ENCODE results near the gene TSNAX. TPM values are rescaled to one million over a fixed set of nuclear protein-coding genes. Genes with fewer than 3 reads are reported as not detected.

TSNAX gene
- total RNA-seq: 10 to 100 TPM; 37.6 to 38.0 TPM

GRCh38 chr1:231528172-231529029 lies at the start of gene TSNAX:
TSS of gene TSNAX (plus strand) at chr1:231528669. CDS start at chr1:231528811, 142 bp downstream.
- Mint-ChIP-seq H3K4me3 (peak within 1 kb of the TSS; percentile 95), H3K9me3 (no peaks in the 10 kb centered on the region), H3K27ac (peak within 1 kb of the TSS; percentile 100), H3K27me3 (no peaks in the 10 kb centered on the region), H3K36me3 (ENCODE audit: low read depth) (peaks cover 14% of the 10 kb centered on the region), H3K4me1 (ENCODE audit: low read depth) (peaks cover 34% of the 10 kb centered on the region)
- peak; percentile 96 for ATAC-seq
- intact Hi-C loops (cut with micrococcal nuclease): loop anchor here (5.0 kb wide), 1 partner anchor 106 kb away; the partner anchor contains the start of gene EGLN1
- ChIA-PET POLR2A (interaction anchor here (0.8 to 1.7 kb wide), 4 partner anchors 10 to 191 kb away, joined by 3 to 6 read pairs (median 4); partner anchors contain the start of genes EGLN1 and EXOC8), CTCF (interaction anchor here (0.7 to 1.7 kb wide), 3 partner anchors 75 to 213 kb away, joined by 3 to 4 read pairs (median 3); no protein-coding TSS in a partner anchor)
- peak; percentile 92 for DNase-seq
- no peak for TF ChIP-seq CTCF (IDR thresholded peaks at IDR 0.05)

GRCh38 chr1:231478811-231479210 lies 49.7 kb upstream of the TSNAX start:
- ChIA-PET POLR2A (no interaction called here), CTCF (no interaction called here)
- TF ChIP-seq CTCF (IDR thresholded peaks at IDR 0.05): no peak
- Mint-ChIP-seq H3K4me3 (no peak overlapping the region), H3K27ac (no peak overlapping the region), H3K4me1 (ENCODE audit: low read depth) (no peaks in the 10 kb centered on the region), H3K27me3 (peaks cover 19% of the 10 kb centered on the region), H3K36me3 (ENCODE audit: low read depth) (no peaks in the 10 kb centered on the region), H3K9me3 (no peaks in the 10 kb centered on the region)
- intact Hi-C loops (cut with micrococcal nuclease): no loop called here
- ATAC-seq (no peak), DNase-seq (no peak)

GRCh38 chr1:231480008-231480407 lies 48.5 kb upstream of the TSNAX start:
- intact Hi-C loops (cut with micrococcal nuclease): no loop called here
- Mint-ChIP-seq H3K4me3 (no peak overlapping the region), H3K4me1 (ENCODE audit: low read depth) (no peaks in the 10 kb centered on the region), H3K36me3 (ENCODE audit: low read depth) (no peaks in the 10 kb centered on the region), H3K27me3 (peaks cover 14% of the 10 kb centered on the region), H3K27ac (no peak overlapping the region), H3K9me3 (no peaks in the 10 kb centered on the region)
- DNase-seq (no peak), ATAC-seq (no peak)
- ChIA-PET CTCF (no interaction called here), POLR2A (no interaction called here)
- no peak for TF ChIP-seq CTCF (IDR thresholded peaks at IDR 0.05)

GRCh38 chr1:231481289-231481688 lies 47.2 kb upstream of the TSNAX start:
- no peaks in the 10 kb centered on the region for H3K9me3 Mint-ChIP-seq
- intact Hi-C loops (cut with micrococcal nuclease): no loop called here
- no peak for DNase-seq
- ChIA-PET CTCF (no interaction called here), POLR2A (no interaction called here)
- peaks cover 17% of the 10 kb centered on the region for H3K27me3 Mint-ChIP-seq
- no peak for TF ChIP-seq CTCF (IDR thresholded peaks at IDR 0.05)
- H3K4me3 Mint-ChIP-seq: no peak overlapping the region
- no peak overlapping the region for H3K27ac Mint-ChIP-seq
- H3K36me3 Mint-ChIP-seq (ENCODE audit: low read depth): no peaks in the 10 kb centered on the region
- H3K4me1 Mint-ChIP-seq (ENCODE audit: low read depth): no peaks in the 10 kb centered on the region
- no peak for ATAC-seq
